Neural progenitor cell (in vitro differentiated cells): ENCODE results near the gene LAGE3.

Experiments used
- EZH2 ChIP-seq: fragments of 200-600 bp; sonication (generic); IDR thresholded peaks from 2 replicates; pipeline ENCODE4 v1.6.1; 2017; ENCODE audit warnings: antibody characterized with exemption, mild to moderate bottlenecking, moderate library complexity
- EZH2phosphoT487 ChIP-seq: fragments of 200-600 bp; sonication (generic); IDR thresholded peaks from 2 replicates; pipeline ENCODE4 v1.6.1; 2017; ENCODE audit warnings: antibody characterized with exemption
- TF ChIP-seq, protein P1 (sequence below): fragments of 200-600 bp; sonication (generic); IDR thresholded peaks from 2 replicates; pipeline ENCODE4 v1.5.1; 2017; ENCODE audit warnings: antibody characterized with exemption, mild to moderate bottlenecking

DNA sequence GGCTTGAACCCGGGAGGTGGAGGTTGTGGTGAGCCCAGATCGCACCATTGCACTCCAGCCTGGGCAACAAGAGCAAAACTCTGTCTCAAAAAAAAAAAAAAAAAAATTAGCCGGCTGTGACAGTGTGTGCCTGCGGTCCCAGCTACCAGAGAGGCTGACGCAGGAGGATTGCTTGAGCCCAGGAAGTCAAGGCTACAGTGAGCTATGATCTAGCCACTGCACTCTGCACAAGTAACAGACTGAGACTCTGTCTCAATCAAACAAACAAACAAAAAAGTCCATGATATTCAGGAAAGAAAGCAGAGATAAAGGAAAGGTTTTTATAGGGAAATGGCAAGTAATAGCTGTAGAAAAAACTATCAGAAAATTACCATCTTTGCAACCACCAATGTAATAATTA is 2.1 kb upstream of the LAGE3 start:
- TF ChIP-seq, protein P1, sequence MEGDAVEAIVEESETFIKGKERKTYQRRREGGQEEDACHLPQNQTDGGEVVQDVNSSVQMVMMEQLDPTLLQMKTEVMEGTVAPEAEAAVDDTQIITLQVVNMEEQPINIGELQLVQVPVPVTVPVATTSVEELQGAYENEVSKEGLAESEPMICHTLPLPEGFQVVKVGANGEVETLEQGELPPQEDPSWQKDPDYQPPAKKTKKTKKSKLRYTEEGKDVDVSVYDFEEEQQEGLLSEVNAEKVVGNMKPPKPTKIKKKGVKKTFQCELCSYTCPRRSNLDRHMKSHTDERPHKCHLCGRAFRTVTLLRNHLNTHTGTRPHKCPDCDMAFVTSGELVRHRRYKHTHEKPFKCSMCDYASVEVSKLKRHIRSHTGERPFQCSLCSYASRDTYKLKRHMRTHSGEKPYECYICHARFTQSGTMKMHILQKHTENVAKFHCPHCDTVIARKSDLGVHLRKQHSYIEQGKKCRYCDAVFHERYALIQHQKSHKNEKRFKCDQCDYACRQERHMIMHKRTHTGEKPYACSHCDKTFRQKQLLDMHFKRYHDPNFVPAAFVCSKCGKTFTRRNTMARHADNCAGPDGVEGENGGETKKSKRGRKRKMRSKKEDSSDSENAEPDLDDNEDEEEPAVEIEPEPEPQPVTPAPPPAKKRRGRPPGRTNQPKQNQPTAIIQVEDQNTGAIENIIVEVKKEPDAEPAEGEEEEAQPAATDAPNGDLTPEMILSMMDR: no peak
- TF ChIP-seq EZH2phosphoT487 (no peak), EZH2 (no peak)
